HG02798 (cell line): Measurements from ENCODE around the gene C1QTNF9B.
"Not testable (repeated sequence)": the region's sequence is repeated elsewhere in the genome, so short reads cannot be mapped to it uniquely, and the experiment has no call there.

Experiments used
- ATAC-seq: cut with Tn5 transposase; IDR thresholded peaks from one replicate; pipeline ENCODE4 v1.9.1; 2021; ENCODE audit warnings: mild to moderate bottlenecking; ENCODE audit not compliant: unreplicated experiment, poor library complexity

The C1QTNF9B gene

DNA sequence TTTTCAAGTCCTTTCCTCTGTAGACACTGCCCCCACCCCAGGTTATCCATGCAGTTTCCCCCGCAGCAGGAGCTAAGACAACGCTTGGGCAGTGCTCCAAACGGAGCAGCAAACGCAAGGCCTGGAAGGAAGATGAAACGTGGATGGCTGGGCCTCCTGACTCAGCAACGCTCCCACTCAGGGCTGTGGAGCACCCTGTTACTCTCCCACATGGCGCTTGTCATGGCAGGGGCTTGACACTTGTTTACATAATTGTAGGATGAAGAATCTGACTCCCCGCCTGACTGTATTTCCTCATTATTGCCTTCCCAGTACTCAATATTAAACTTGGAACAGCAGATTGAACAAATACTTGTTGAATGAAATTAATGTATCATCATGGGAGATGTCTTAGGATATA, 799 bp upstream of the C1QTNF9B start:
- ATAC-seq, result no peak

- ATAC-seq, result not testable (repeated sequence)
Measured at GRCh38 chr13:23894746-23895145, 2.6 kb downstream of the C1QTNF9B start.

GRCh38 chr13:23893791-23894190, 3.5 kb downstream of the C1QTNF9B start:
- ATAC-seq, result not testable (repeated sequence)

- peak; percentile 12 for ATAC-seq
Measured at GRCh38 chr13:23889615-23890607, 7.4 kb downstream of the C1QTNF9B start.

DNA sequence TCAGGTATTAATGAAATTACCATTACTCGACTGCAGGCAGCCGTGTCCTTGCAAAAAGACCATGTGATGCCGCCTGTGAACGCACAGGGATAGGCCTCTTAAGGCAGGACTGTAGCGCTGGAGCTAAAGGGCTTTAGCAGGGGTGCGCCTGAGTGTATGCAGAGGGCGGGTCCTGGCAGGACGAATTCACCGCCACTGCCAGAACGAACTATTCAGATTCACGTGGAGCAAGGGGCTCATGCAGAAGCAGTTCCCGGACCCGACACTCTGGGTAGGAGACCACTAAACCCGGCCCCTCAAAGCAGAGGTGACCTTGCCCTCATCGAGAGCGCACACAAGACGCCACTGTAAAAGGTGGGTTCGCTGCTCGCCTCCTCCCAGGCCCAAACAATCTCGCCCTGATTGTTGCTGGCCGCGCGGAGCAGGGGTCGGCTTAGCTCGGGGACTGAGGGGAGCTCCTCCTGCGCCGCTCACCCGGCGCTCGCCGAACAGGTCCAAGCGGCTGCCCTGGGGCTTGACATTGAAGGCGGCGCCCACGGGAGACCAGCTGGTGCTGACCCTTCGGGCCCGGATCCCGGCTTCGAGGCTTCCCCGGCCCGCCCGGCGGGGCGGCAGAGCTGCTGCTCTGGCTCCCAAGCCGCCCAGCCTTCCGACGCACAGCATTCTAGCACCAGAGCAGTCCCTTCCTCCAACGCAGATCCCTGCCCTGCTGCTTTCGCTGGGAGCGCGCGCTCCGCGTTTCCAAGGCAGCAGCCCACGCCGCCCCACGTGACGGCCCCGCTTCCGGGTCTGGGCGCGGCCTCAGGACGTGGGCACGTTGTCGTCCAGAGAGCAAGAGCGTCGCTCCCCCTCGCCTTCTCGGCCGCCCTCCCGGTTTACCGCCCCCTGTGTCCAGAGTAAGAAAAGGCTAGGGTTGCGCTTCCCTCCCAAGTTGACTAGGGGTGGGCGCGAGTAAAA, 8.4 kb downstream of the C1QTNF9B start, which contains the start of gene MIPEP:
Gene MIPEP, minus strand, starts transcription at position 743 of the 957 bp plus-strand sequence. Its CDS starts 80 bp downstream, at position 663.
- peak; percentile 97 for ATAC-seq

GRCh38 chr13:23884361-23884760, 12.9 kb downstream of the C1QTNF9B start:
- ATAC-seq, result not testable (repeated sequence)

GRCh38 chr13:23883255-23883654, 14.0 kb downstream of the C1QTNF9B start:
- ATAC-seq, result no peak

DNA sequence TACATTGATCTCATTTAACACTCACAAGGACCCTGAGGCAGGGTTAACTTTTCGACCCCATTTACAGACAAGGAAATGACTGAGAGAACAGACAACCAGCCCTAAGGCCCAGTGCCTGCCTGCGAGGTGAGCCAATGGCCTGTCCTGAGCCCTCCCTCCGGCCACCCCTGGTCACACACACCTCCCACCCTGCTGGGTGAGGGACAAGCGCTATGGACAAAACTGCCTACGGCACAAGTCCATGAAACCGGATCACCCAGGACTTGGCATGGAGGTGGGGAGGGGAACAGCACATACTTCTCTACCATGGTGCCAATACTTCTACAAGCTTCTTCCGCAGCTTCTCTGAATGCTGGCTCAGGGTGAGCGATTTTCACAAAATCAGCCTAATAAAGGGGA, 15.9 kb downstream of the C1QTNF9B start:
- not testable (repeated sequence) for ATAC-seq

- ATAC-seq, result not testable (repeated sequence)
Measured at GRCh38 chr13:23880493-23881401, 16.6 kb downstream of the C1QTNF9B start.

DNA sequence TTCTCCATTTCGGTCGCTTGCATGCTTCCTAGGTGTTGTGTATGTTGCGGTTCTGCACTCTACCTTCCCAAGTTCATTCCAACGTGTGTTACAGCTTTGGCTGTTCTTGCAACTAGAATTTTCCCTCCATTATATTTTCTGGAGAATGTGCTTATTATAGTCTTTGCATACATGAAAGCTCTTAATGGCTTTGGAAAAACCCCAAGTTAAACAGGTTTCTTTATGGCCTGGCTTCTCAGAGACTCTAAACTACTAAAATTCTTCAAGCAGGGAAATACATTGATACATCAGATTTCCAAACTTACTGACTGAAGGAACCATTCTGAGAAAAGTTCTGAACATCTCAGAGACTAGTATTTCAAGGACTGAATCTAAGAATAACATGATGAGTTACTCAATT, 20.0 kb downstream of the C1QTNF9B start:
- ATAC-seq, result no peak

GRCh38 chr13:23876265-23876664, 21.0 kb downstream of the C1QTNF9B start:
- ATAC-seq, result no peak

GRCh38 chr13:23871616-23872220, 25.6 kb downstream of the C1QTNF9B start:
- ATAC-seq, result no peak

GRCh38 chr13:23870356-23871140, 26.8 kb downstream of the C1QTNF9B start:
- ATAC-seq, result no peak

GRCh38 chr13:23868521-23868920, 28.8 kb downstream of the C1QTNF9B start:
- no peak for ATAC-seq

GRCh38 chr13:23867027-23867491, 30.2 kb downstream of the C1QTNF9B start:
- no peak for ATAC-seq

DNA sequence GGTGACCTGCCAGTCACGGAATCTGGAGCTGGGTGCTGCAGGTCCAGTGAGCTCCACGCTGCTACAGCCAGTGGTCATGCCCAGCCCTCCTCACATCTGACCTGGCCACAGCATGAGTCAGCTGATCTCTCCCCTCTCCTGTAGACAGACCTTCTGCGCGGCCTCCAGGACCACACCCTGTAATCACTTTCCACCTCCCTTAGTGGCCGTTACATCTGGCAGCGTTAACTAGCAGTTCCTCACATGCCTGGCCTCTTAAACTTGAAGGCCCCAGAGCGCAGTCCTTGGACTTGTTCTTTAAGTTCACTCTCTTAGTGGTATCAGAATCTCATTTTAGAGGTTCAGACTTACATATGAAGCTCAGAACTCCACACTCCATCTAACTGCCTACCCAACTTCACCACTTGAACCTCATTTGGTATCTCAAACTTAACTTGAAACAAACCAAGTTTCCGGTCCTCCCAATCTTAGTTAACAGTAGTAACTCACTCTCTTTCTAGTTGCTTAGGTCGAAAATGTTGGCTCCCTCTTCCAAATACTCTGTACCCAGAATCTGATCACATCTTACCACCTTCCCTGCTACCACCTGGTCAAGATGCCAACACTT, 30.8 kb downstream of the C1QTNF9B start:
- ATAC-seq, result no peak

DNA sequence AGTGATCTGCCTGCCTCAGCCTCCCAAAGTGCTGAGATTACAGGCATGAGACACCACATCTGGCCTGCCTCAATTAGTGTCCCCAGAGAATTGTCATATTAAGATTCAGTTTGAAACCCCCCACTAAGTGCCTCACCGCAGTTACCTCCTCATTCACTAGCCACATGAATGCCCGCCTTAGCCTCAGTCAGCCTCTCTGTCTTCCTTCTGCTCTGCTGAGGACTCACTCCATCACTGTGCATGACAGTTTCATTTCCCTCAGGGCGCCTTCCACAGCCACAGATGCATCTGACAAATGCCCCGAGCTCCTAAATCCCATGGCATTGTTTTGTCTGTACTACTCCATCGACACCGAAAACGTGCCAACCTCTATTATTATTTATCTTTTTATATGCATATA, 31.4 kb downstream of the C1QTNF9B start:
- ATAC-seq, result no peak

DNA sequence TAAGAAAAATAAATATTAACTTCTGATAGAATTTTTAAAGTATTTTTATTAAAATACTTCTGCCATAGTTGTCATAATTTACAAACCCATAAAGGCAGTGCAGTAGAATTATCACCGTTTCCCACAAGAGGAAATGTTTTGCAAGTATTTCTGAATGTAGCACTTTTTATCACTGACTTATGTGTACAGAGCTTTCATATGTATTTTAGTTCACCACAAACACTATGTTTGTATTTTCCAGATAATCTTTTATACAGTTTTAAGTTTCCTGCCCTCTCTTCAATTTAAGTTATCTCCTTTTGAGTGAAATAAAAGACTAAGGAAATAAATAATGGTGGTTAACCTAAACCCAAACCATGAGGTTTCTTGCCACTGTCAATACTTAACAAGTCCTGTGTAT, 32.3 kb downstream of the C1QTNF9B start:
- no peak for ATAC-seq
